Measurements from ENCODE around the gene PFN3.
A peak's percentile ranks its signal among the peaks of the same experiment; 100 is the strongest.

PFN3 gene

DNA sequence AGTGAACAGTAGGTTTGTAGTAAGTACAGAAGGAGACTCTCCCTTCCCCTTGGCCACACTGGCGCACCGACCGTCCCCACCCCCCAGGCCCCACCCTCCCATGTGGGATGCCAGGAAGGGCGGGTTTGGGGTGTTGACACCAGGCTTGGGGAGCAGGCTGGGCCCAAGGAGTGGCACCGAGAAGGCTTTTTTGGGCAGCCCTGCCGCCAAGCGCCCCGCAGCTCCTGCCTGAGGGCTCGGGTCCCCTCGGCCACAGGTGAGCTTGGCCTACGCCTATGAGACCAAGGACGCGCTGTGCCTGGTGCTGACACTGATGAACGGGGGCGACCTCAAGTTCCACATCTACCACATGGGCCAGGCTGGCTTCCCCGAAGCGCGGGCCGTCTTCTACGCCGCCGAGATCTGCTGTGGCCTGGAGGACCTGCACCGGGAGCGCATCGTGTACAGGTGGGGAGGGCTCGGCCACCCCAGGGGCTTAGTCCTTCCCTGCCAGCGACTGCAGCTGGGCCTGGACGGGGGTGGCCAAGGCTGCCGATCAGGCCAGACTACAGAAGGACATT is 33.3 kb upstream of the PFN3 start:
- no peak overlapping the region for H3K4me2 ChIP-seq
- H2AFZ ChIP-seq (ENCODE audit: low read depth), result no peak overlapping the region
- H3K4me1 ChIP-seq (ENCODE audit: low read depth, poor library complexity, severe bottlenecking), result peaks cover 42% of the 10 kb centered on the region
- TF ChIP-seq, protein P1, sequence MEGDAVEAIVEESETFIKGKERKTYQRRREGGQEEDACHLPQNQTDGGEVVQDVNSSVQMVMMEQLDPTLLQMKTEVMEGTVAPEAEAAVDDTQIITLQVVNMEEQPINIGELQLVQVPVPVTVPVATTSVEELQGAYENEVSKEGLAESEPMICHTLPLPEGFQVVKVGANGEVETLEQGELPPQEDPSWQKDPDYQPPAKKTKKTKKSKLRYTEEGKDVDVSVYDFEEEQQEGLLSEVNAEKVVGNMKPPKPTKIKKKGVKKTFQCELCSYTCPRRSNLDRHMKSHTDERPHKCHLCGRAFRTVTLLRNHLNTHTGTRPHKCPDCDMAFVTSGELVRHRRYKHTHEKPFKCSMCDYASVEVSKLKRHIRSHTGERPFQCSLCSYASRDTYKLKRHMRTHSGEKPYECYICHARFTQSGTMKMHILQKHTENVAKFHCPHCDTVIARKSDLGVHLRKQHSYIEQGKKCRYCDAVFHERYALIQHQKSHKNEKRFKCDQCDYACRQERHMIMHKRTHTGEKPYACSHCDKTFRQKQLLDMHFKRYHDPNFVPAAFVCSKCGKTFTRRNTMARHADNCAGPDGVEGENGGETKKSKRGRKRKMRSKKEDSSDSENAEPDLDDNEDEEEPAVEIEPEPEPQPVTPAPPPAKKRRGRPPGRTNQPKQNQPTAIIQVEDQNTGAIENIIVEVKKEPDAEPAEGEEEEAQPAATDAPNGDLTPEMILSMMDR (conservative IDR thresholded peaks at IDR 0.05; ENCODE audit: low read depth, low read length), result no peak
- no peak overlapping the region for H3K27ac ChIP-seq
- no peaks in the 10 kb centered on the region for H3K27me3 ChIP-seq (ENCODE audit: insufficient read depth, low read depth)
- H4K20me1 ChIP-seq (ENCODE audit: insufficient read depth), result no peaks in the 10 kb centered on the region
- H3K9ac ChIP-seq, result no peak overlapping the region
- no peaks in the 10 kb centered on the region for H3K36me3 ChIP-seq (ENCODE audit: insufficient read depth)
- no peak overlapping the region for H3K4me3 ChIP-seq (IDR thresholded peaks at IDR 0.05; ENCODE audit: insufficient read depth, low read depth, low read length)
- H3K79me2 ChIP-seq (ENCODE audit: insufficient read depth, low read depth), result no peaks in the 10 kb centered on the region

DNA sequence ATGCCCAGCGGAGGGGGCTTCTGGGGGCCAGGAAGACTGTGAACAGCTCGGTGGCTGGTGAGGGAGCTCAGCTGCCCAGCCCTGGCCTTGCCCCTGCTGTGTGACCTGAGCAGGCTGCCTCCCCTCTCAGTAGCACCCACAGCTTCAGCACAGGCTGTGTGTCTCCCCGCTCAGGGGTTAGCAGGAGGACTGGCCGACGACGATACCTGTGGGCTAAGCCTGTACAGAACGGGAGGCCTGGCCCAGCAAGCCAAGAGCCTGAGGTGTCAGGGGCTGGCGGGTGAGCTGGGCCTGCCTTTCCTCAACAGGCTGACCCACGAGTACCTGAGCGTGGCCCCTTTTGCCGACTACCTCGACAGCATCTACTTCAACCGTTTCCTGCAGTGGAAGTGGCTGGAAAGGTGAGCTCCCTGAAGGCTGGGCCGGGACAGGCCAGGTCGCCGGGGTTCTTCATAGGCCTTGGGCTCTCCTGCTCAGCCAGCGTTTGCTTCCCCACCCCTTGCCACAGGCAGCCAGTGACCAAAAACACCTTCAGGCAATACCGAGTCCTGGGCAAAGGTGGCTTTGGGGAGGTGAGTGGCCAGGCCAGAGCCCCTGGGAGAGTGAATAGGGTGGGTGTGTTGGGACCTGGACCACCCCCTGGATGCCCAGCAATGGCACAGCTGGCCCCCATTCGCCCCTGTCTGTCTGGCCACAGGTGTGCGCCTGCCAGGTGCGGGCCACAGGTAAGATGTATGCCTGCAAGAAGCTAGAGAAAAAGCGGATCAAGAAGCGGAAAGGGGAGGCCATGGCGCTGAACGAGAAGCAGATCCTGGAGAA is 32.6 kb upstream of the PFN3 start:
- Histone ChIP-seq H2AFZ (ENCODE audit: low read depth) (no peak overlapping the region), H3K4me1 (ENCODE audit: low read depth, poor library complexity, severe bottlenecking) (peaks cover 49% of the 10 kb centered on the region), H3K27ac (no peak overlapping the region), H3K79me2 (ENCODE audit: insufficient read depth, low read depth) (no peaks in the 10 kb centered on the region), H3K4me2 (peak overlapping the region; percentile 63; the same call in 1 of the 2 replicates), H3K27me3 (ENCODE audit: insufficient read depth, low read depth) (no peaks in the 10 kb centered on the region), H4K20me1 (ENCODE audit: insufficient read depth) (no peaks in the 10 kb centered on the region), H3K4me3 (IDR thresholded peaks at IDR 0.05; ENCODE audit: insufficient read depth, low read depth, low read length) (no peak overlapping the region), H3K9ac (no peak overlapping the region), H3K36me3 (ENCODE audit: insufficient read depth) (no peaks in the 10 kb centered on the region)
- TF ChIP-seq, protein P1 (conservative IDR thresholded peaks at IDR 0.05; ENCODE audit: low read depth, low read length), result no peak

- H3K4me2 ChIP-seq, result peak overlapping the region; percentile 63
Observed at GRCh38 chr5:177432143-177432838, 31.8 kb upstream of the PFN3 start.

More at GRCh38 chr5:177432143-177432838, 31.8 kb upstream of the PFN3 start:
- H3K79me2 ChIP-seq (ENCODE audit: insufficient read depth, low read depth), result no peaks in the 10 kb centered on the region
- H3K36me3 ChIP-seq (ENCODE audit: insufficient read depth), result no peaks in the 10 kb centered on the region
- peak overlapping the region; percentile 64 for H3K27ac ChIP-seq
- no peak overlapping the region for H2AFZ ChIP-seq (ENCODE audit: low read depth)
- no peaks in the 10 kb centered on the region for H3K27me3 ChIP-seq (ENCODE audit: insufficient read depth, low read depth)
- H3K9ac ChIP-seq, result peak overlapping the region; percentile 43; the same call in 1 of the 2 replicates
- H4K20me1 ChIP-seq (ENCODE audit: insufficient read depth), result no peaks in the 10 kb centered on the region
- H3K4me3 ChIP-seq (IDR thresholded peaks at IDR 0.05; ENCODE audit: insufficient read depth, low read depth, low read length), result no peak overlapping the region
- TF ChIP-seq, protein P1 (conservative IDR thresholded peaks at IDR 0.05; ENCODE audit: low read depth, low read length), result no peak
- peaks cover 56% of the 10 kb centered on the region for H3K4me1 ChIP-seq (ENCODE audit: low read depth, poor library complexity, severe bottlenecking)
